Measurements from ENCODE around the gene ENOX1. TPM values are rescaled to one million over a fixed set of nuclear protein-coding genes. Genes with fewer than 3 reads are reported as not detected.

The ENOX1 gene
- total RNA-seq, 1 donor from 2014 or later: 0.60 TPM

DNA sequence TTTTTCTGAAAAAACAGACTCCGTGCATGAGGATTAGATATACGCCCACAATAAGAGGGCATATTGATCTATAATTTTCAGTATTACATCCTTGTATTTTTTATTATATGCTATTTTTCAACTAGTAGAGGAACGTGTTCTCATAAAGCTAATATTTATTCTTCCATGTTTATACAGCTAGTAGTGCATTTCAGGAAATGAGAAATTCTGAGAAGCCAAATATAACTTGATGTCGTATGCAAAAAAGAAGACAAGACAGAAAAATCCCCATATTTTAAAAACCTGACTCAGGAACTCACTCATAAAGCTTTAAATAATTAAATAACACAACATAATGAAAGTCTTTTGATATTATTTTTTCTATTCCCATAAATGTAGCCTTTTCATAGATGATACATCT is 308.6 kb downstream of the ENOX1 start:
- H3K27ac ChIP-seq (replicated peaks): no peak overlapping the region
- peaks cover 20% of the 10 kb centered on the region for H3K4me1 ChIP-seq
- no peaks in the 10 kb centered on the region for H3K36me3 ChIP-seq
- no peak for TF ChIP-seq CTCF (IDR thresholded peaks at IDR 0.05; ENCODE audit: borderline replicate concordance)
- DNase-seq: no peak
- H3K4me3 ChIP-seq: no peak overlapping the region
- H3K27me3 ChIP-seq (ENCODE audit: low read depth): no peaks in the 10 kb centered on the region
- intact Hi-C loops (cut with micrococcal nuclease): no loop called here
- no peaks in the 10 kb centered on the region for H3K9me3 ChIP-seq (replicated peaks)

DNA sequence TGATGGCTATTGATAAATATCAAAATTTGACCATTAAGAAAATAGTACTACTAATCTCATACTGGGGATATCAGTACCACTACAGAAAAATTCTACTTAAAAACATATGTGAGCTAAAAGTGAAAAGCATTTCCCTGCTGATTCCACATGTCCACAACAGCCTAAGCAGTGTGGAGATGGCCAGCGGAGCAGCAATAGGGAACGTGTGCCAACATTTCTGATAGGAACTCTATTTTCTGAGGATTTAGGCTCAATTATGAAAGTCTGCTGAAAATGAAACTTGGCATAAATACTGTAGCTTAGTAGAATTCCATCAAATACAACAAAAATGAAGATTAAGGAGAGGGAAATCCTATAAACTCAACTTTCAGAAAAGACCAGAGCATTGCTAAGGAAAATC is 311.6 kb downstream of the ENOX1 start:
- peaks cover 34% of the 10 kb centered on the region for H3K4me1 ChIP-seq
- H3K4me3 ChIP-seq: no peak overlapping the region
- intact Hi-C loops (cut with micrococcal nuclease): no loop called here
- no peak for TF ChIP-seq CTCF (IDR thresholded peaks at IDR 0.05; ENCODE audit: borderline replicate concordance)
- no peaks in the 10 kb centered on the region for H3K36me3 ChIP-seq
- H3K9me3 ChIP-seq (replicated peaks): no peaks in the 10 kb centered on the region
- no peak overlapping the region for H3K27ac ChIP-seq (replicated peaks)
- H3K27me3 ChIP-seq (ENCODE audit: low read depth): no peaks in the 10 kb centered on the region
- DNase-seq: no peak

- DNase-seq: no peak
- Histone ChIP-seq H3K27me3 (ENCODE audit: low read depth) (no peaks in the 10 kb centered on the region), H3K4me1 (peaks cover 34% of the 10 kb centered on the region), H3K9me3 (replicated peaks) (no peaks in the 10 kb centered on the region), H3K4me3 (no peak overlapping the region), H3K27ac (replicated peaks) (no peak overlapping the region), H3K36me3 (no peaks in the 10 kb centered on the region)
- no peak for TF ChIP-seq CTCF (IDR thresholded peaks at IDR 0.05; ENCODE audit: borderline replicate concordance)
- intact Hi-C loops (cut with micrococcal nuclease): no loop called here
Observed at GRCh38 chr13:43473437-43473836, 313.3 kb downstream of the ENOX1 start.

DNA sequence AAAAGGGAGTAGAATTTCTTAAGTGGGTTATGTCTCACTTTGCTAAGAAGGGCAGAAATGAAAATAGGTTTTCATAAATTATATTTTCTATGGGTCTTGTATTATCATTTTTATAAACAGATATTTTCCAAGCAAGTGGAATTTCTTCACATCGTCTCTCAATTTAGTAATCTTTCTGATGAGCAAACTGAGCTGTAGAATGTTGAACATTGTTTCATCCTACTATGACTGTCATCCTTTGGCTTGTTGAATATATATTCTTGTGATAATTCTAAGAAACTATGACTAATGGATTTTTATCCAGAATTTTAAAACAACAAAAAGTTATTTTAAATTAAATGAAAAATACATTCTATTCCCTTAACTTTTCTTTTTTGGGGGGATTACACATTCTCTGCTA is 313.8 kb downstream of the ENOX1 start:
- no peak overlapping the region for H3K4me3 ChIP-seq
- no peaks in the 10 kb centered on the region for H3K27me3 ChIP-seq (ENCODE audit: low read depth)
- H3K36me3 ChIP-seq: no peaks in the 10 kb centered on the region
- no peak for DNase-seq
- peak overlapping the region; percentile 8 for H3K27ac ChIP-seq (replicated peaks)
- intact Hi-C loops (cut with micrococcal nuclease): no loop called here
- TF ChIP-seq CTCF (IDR thresholded peaks at IDR 0.05; ENCODE audit: borderline replicate concordance): no peak
- no peaks in the 10 kb centered on the region for H3K9me3 ChIP-seq (replicated peaks)
- H3K4me1 ChIP-seq: peaks cover 31% of the 10 kb centered on the region

DNA sequence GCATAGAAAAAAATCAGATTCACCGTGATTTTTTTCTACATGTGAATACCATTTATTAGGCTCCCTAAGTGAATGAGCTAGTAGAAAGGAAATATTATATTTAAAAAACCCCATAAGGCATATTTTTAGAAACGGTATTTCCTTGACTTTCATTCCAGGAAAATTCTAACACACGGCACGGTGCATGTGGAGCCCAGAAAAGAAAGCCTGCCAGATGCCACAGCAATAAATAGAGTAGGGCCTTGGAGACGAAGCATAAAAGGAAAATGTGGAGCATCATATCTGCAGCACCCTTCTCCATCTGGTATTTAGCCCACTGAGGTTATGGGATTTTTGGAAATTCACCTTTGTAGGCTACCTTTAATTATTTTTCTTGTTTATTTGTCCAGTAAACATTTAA is 314.4 kb downstream of the ENOX1 start:
- no peak for TF ChIP-seq CTCF (IDR thresholded peaks at IDR 0.05; ENCODE audit: borderline replicate concordance)
- H3K27me3 ChIP-seq (ENCODE audit: low read depth): no peaks in the 10 kb centered on the region
- peaks cover 24% of the 10 kb centered on the region for H3K4me1 ChIP-seq
- H3K36me3 ChIP-seq: no peaks in the 10 kb centered on the region
- H3K4me3 ChIP-seq: no peak overlapping the region
- H3K9me3 ChIP-seq (replicated peaks): no peaks in the 10 kb centered on the region
- no peak for DNase-seq
- peak overlapping the region; percentile 8 for H3K27ac ChIP-seq (replicated peaks)
- intact Hi-C loops (cut with micrococcal nuclease): no loop called here

DNA sequence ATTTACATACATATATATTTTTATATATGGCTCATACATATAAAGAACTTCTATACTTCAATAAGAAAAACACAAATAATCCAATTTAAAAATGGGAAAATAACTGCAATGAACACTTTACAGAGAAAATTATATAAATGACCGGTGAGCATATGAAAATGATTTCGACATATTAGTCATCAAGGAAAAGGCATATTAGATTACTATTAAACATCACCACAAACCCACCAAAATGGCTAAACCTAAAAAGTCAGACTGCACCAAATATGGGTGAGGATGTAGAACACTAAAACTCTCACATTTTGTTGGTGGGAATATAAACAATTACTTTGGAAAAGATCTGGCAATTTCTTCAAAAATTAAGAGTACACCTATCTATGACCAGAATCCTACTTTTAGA is 316.2 kb downstream of the ENOX1 start:
- Histone ChIP-seq H3K9me3 (replicated peaks) (no peaks in the 10 kb centered on the region), H3K27me3 (ENCODE audit: low read depth) (no peaks in the 10 kb centered on the region), H3K27ac (replicated peaks) (no peak overlapping the region), H3K36me3 (no peaks in the 10 kb centered on the region), H3K4me1 (peaks cover 24% of the 10 kb centered on the region), H3K4me3 (no peak overlapping the region)
- intact Hi-C loops (cut with micrococcal nuclease): no loop called here
- TF ChIP-seq CTCF (IDR thresholded peaks at IDR 0.05; ENCODE audit: borderline replicate concordance): no peak
- DNase-seq: no peak
